Ecto neural progenitor cell (in vitro differentiated cells): Measurements from ENCODE around the gene METRN.
"Not testable (repeated sequence)": the region's sequence is repeated elsewhere in the genome, so short reads cannot be mapped to it uniquely, and the experiment has no call there.

ENCODE experiments used
- DNase-seq: peaks from one replicate; pipeline ENCODE4 v3.0.0-alpha.2; 2018; ENCODE audit warnings: low spot score

METRN gene

GRCh38 chr16:691242-691641 lies 23.7 kb upstream of the METRN start:
- not testable (repeated sequence) for DNase-seq

GRCh38 chr16:692356-693108 lies 22.4 kb upstream of the METRN start:
- DNase-seq = no peak

- DNase-seq = no peak
Observed at GRCh38 chr16:693364-693763, 21.6 kb upstream of the METRN start.

- DNase-seq = no peak
Observed at GRCh38 chr16:693766-694165, 21.2 kb upstream of the METRN start.

GRCh38 chr16:694187-694862 lies 20.6 kb upstream of the METRN start:
- DNase-seq = peak; percentile 77

- no peak for DNase-seq
Observed at GRCh38 chr16:694863-695354, 20.0 kb upstream of the METRN start.

- no peak for DNase-seq
Observed at GRCh38 chr16:695355-696089, 19.4 kb upstream of the METRN start.

GRCh38 chr16:698911-699671 lies 15.8 kb upstream of the METRN start:
- no peak for DNase-seq

GRCh38 chr16:700684-701584 lies 14.0 kb upstream of the METRN start:
- peak; percentile 86 for DNase-seq

- no peak for DNase-seq
Observed at GRCh38 chr16:702341-702740, 12.6 kb upstream of the METRN start.

- DNase-seq = no peak
Observed at GRCh38 chr16:703406-703805, 11.5 kb upstream of the METRN start.

GRCh38 chr16:704047-704446 lies 10.9 kb upstream of the METRN start:
- DNase-seq = no peak

- DNase-seq = no peak
Observed at GRCh38 chr16:704552-705380, 10.2 kb upstream of the METRN start.

- no peak for DNase-seq
Observed at GRCh38 chr16:705431-706188, 9.3 kb upstream of the METRN start, which contains the start of gene FBXL16. TSS of gene FBXL16 (minus strand) at chr16:705801. CDS start at chr16:697405, 8,396 bp downstream.

- DNase-seq = no peak
Observed at GRCh38 chr16:706189-707061, 8.5 kb upstream of the METRN start.

- no peak for DNase-seq
Observed at GRCh38 chr16:707062-707538, 7.8 kb upstream of the METRN start.

- no peak for DNase-seq
Observed at GRCh38 chr16:708019-708418, 6.9 kb upstream of the METRN start.

GRCh38 chr16:708959-709358 lies 6.0 kb upstream of the METRN start:
- no peak for DNase-seq
